C4-2B (cell line): ENCODE data around the gene SIK3.
"Not testable (repeated sequence)": the region's sequence is repeated elsewhere in the genome, so short reads cannot be mapped to it uniquely, and the experiment has no call there.

Experiments
- H3K27ac ChIP-seq: fragments of 450-650 bp; 2 replicates; pipeline ENCODE4 v1.5.1; 2017
- ZFX ChIP-seq: fragments of 450-650 bp; IDR thresholded peaks from 2 replicates; pipeline ENCODE4 v1.6.1; 2017
- TF ChIP-seq, protein P1 (sequence below): fragments of 450-650 bp; conservative IDR thresholded peaks from 2 replicates; pipeline ENCODE4 v1.5.1; 2017; ENCODE audit warnings: mild to moderate bottlenecking

The SIK3 gene

GRCh38 chr11:117058761-117059261 lies 39.4 kb downstream of the SIK3 start:
- TF ChIP-seq, protein P1, sequence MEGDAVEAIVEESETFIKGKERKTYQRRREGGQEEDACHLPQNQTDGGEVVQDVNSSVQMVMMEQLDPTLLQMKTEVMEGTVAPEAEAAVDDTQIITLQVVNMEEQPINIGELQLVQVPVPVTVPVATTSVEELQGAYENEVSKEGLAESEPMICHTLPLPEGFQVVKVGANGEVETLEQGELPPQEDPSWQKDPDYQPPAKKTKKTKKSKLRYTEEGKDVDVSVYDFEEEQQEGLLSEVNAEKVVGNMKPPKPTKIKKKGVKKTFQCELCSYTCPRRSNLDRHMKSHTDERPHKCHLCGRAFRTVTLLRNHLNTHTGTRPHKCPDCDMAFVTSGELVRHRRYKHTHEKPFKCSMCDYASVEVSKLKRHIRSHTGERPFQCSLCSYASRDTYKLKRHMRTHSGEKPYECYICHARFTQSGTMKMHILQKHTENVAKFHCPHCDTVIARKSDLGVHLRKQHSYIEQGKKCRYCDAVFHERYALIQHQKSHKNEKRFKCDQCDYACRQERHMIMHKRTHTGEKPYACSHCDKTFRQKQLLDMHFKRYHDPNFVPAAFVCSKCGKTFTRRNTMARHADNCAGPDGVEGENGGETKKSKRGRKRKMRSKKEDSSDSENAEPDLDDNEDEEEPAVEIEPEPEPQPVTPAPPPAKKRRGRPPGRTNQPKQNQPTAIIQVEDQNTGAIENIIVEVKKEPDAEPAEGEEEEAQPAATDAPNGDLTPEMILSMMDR = no peak
- TF ChIP-seq ZFX = no peak
- no peak overlapping the region for H3K27ac ChIP-seq

DNA sequence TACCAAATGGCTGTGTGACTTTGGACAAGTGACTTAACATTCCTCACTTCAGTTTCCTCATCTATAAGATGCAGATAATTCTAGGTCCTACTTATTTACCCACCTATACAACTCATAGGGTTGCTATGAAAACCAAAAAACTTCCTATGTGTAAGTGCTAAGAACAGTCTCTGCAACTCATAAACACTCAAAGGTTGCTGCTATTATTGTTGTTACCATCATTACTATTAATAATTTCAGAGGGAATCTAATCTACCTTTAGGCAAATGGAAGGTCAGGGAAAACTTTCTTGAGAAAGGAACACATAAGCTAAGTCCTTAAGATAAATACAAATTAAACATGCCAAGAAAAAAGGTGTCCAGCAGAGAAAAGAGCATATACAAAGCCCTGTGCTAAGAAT lies 40.5 kb downstream of the SIK3 start:
- TF ChIP-seq, protein P1 = no peak
- TF ChIP-seq ZFX = no peak
- H3K27ac ChIP-seq = no peak overlapping the region

DNA sequence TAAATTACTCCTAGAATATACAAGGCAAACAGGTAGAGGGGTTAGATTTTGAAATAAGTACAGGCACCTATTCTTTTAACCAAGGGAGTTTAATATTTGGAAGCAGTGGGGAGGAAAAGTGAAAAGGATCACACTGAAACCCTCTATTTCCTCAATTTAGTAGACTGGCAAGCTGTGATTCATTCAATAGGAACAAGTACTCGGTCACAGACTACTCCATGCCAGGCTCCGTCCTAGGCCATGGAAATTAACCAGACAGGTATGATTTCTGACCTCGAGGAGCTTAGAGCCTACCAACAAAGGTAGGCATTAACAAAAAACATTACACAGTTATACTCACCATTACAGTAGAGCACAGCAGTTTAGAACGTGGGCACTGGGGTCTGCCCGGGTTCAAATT lies 40.9 kb downstream of the SIK3 start:
- H3K27ac ChIP-seq = no peak overlapping the region
- TF ChIP-seq ZFX = no peak
- TF ChIP-seq, protein P1 = no peak

- H3K27ac ChIP-seq = no peak overlapping the region
- no peak for TF ChIP-seq ZFX
- TF ChIP-seq, protein P1 = no peak
These were observed 42.8 kb downstream of the SIK3 start for GRCh38 chr11:117055469-117055868.

- H3K27ac ChIP-seq = no peak overlapping the region
- TF ChIP-seq, protein P1 = no peak
- no peak for TF ChIP-seq ZFX
These were observed 43.8 kb downstream of the SIK3 start for GRCh38 chr11:117054382-117054781.

DNA sequence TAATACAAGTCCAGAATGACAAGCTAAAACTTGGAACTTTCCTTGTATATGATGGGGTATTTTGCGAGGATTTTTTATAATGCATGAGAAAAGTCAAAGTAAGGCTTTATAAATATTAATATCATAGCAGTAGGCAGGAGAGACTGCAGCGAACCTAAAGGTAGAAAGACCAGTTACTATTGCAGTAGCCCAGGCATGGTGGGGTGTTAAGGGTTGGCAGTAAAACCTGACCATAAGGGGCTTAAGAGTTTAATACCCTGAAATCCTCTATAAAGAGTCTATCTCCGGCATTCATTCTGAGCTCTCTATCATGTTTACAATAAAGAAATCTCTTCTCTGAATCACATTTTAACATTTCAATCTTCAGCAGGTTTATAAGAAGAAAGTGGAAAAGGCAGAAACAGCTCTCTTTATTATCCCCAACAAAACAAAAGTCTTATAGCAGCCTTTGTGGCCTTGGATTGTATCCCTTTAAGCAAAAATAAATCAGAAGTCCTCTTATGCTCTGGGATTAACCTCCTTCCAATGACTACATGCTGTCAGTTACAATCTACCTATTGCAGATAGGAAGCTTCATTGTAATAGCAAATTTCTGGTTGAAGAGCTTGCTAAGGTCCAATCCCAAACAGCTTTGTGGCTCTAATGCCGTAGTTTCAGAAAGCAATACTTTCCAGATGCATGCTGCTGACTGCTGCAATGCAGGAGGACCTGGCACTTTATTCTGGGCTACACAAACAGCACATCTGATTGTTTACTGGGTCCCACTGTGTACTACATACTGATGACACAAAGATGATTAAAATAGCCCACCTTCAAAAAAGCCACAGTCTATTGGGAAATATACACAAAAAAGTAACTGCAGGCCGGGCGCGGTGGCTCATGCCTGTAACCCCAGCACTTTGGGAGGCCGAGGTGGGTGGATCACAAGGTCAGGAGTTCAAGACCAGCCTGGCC lies 45.8 kb downstream of the SIK3 start:
- no peak overlapping the region for H3K27ac ChIP-seq
- TF ChIP-seq ZFX = no peak

DNA sequence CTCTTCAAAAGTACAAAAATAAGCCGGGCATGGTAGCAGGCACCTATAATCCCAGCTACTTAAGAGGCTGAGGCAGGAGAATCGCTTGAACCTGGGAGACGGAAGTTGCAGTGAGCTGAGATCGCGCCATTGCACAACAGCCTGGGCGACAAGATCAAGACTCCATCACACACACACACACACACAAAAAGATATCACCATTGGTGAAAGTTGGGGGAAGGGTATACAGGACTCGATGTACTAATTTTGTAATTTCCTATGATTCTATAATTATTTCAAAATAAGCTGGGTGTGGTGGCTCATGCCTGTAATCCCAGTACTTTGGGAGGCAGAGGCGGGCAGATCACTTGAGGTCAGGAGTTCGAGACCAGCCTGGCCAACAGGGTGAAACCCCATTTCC lies 48.1 kb downstream of the SIK3 start:
- not testable (repeated sequence) for H3K27ac ChIP-seq

GRCh38 chr11:117046627-117047026 lies 51.6 kb downstream of the SIK3 start:
- H3K27ac ChIP-seq = not testable (repeated sequence)

GRCh38 chr11:117045956-117046355 lies 52.3 kb downstream of the SIK3 start:
- H3K27ac ChIP-seq = no peak overlapping the region
- TF ChIP-seq, protein P1 = no peak
